PC-3 (cell line): ENCODE measurements around the gene NAT9. TPM values are rescaled to one million over a fixed set of nuclear protein-coding genes. Genes with fewer than 3 reads are reported as not detected.

Experiments used
- ATAC-seq: fragments of 200-7000 bp; cut with Tn5 transposase; 2 replicates; pipeline ENCODE4 v1.9.1; 2020; ENCODE audit warnings: mild to moderate bottlenecking, moderate library complexity
- BruUV-seq: library from RNA; stranded (reverse); fragments of 400-500 nt; replicated peaks from 2 replicates; lab custom pipeline; 2021; lab: Mats Ljungman, UMichigan
- CTCF ChIA-PET: fragments of 300-600 bp; sonication (Branson Sonifier 250); formaldehyde crosslinking; loops from one replicate; lab custom pipeline; 2022; ENCODE audit warnings: antibody characterized with exemption; lab: Charles Lee
- POLR2A ChIA-PET: fragments of 300-600 bp; sonication (Branson Sonifier 250); formaldehyde crosslinking; loops from one replicate; lab custom pipeline; 2022; ENCODE audit warnings: antibody characterized with exemption; ENCODE audit not compliant: unreplicated experiment; lab: Charles Lee
- DNase-seq: peaks from one replicate; pipeline ENCODE4 v3.0.0-alpha.2; 2015
- H2AFZ ChIP-seq: fragments of 300-600 bp; sonication (generic); 2 replicates; pipeline ENCODE4 v1.6.0; 2016; ENCODE audit warnings: antibody characterized with exemption, low read length
- H3F3A ChIP-seq: fragments of 300-600 bp; sonication (generic); one replicate; pipeline ENCODE4 v1.6.0; 2017; ENCODE audit warnings: antibody characterized with exemption, low read length, control low read depth, mild to moderate bottlenecking; ENCODE audit not compliant: unreplicated experiment
- H3K27ac ChIP-seq: fragments of 300-600 bp; sonication (generic); 2 replicates; pipeline ENCODE4 v1.5.1; 2016; ENCODE audit warnings: mild to moderate bottlenecking, low read length
- H3K27me3 ChIP-seq: fragments of 300-600 bp; sonication (generic); 2 replicates; pipeline ENCODE4 v1.6.1; 2016; ENCODE audit warnings: low read length, mixed read lengths
- H3K36me3 ChIP-seq: fragments of 300-600 bp; sonication (generic); 2 replicates; pipeline ENCODE4 v1.6.1; 2016; ENCODE audit warnings: low read depth, mixed run types, low read length, mixed read lengths
- H3K4me1 ChIP-seq: fragments of 300-600 bp; sonication (generic); 2 replicates; pipeline ENCODE4 v1.5.1; 2016; ENCODE audit warnings: low read length; ENCODE audit not compliant: insufficient read depth
- H3K4me2 ChIP-seq: fragments of 300-600 bp; sonication (generic); 2 replicates; pipeline ENCODE4 v1.6.0; 2016; ENCODE audit warnings: low read length
- H3K4me3 ChIP-seq: fragments of 300-600 bp; sonication (generic); 2 replicates; pipeline ENCODE4 v1.5.1; 2016; ENCODE audit warnings: mild to moderate bottlenecking, low read length, mixed read lengths
- H3K79me2 ChIP-seq: fragments of 300-600 bp; sonication (generic); 2 replicates; pipeline ENCODE4 v1.6.1; 2017; ENCODE audit warnings: low read length, mixed read lengths
- H3K9ac ChIP-seq: fragments of 300-600 bp; sonication (generic); 2 replicates; pipeline ENCODE4 v1.6.0; 2016; ENCODE audit warnings: mild to moderate bottlenecking, low read length
- H3K9me2 ChIP-seq: fragments of 300-600 bp; sonication (generic); replicated peaks from 2 replicates; pipeline ENCODE4 v1.6.1; 2016; ENCODE audit warnings: mixed run types, low read length, mixed read lengths
- H3K9me3 ChIP-seq: fragments of 300-600 bp; sonication (generic); 2 replicates; pipeline ENCODE4 v1.6.1; 2016; ENCODE audit warnings: low read length, mixed read lengths
- H4K20me1 ChIP-seq: fragments of 300-600 bp; sonication (generic); 2 replicates; pipeline ENCODE4 v1.6.1; 2016; ENCODE audit warnings: low read length, mixed read lengths
- EZH2 ChIP-seq: fragments of 300-600 bp; sonication (generic); IDR thresholded peaks from one replicate; pipeline ENCODE4 v1.6.1; 2017; ENCODE audit warnings: antibody characterized with exemption, mild to moderate bottlenecking, low read length; ENCODE audit not compliant: unreplicated experiment
- EZH2phosphoT487 ChIP-seq: fragments of 300-600 bp; sonication (generic); IDR thresholded peaks from 2 replicates; pipeline ENCODE4 v1.6.1; 2018; ENCODE audit warnings: mild to moderate bottlenecking, antibody characterized with exemption, low read length, borderline replicate concordance
- intact Hi-C: fragments of 100-400 bp; cut with micrococcal nuclease; formaldehyde crosslinking; loops from 2 replicates; pipeline ENCODE4 v1.9.0; 2023
- total RNA-seq: library from RNA; depleted of rRNA; stranded (reverse); fragments of >200 nt; gene quantifications from 2 replicates; pipeline ENCODE4 v1.2.3, GENCODE V29; 2014
- TF ChIP-seq, protein P1 (sequence below): fragments of 300-600 bp; sonication (generic); conservative IDR thresholded peaks from 2 replicates; pipeline ENCODE4 v1.5.1; 2017; ENCODE audit warnings: antibody characterized with exemption, low read depth, mild to moderate bottlenecking, low read length

Gene NAT9
- total RNA-seq, 1 experiment from 2014 or later, result 55.4 TPM

GRCh38 chr17:74776990-74777389 is 845 bp upstream of the NAT9 start:
- TF ChIP-seq EZH2phosphoT487, result no peak
- TF ChIP-seq EZH2, result no peak
- TF ChIP-seq, protein P1, sequence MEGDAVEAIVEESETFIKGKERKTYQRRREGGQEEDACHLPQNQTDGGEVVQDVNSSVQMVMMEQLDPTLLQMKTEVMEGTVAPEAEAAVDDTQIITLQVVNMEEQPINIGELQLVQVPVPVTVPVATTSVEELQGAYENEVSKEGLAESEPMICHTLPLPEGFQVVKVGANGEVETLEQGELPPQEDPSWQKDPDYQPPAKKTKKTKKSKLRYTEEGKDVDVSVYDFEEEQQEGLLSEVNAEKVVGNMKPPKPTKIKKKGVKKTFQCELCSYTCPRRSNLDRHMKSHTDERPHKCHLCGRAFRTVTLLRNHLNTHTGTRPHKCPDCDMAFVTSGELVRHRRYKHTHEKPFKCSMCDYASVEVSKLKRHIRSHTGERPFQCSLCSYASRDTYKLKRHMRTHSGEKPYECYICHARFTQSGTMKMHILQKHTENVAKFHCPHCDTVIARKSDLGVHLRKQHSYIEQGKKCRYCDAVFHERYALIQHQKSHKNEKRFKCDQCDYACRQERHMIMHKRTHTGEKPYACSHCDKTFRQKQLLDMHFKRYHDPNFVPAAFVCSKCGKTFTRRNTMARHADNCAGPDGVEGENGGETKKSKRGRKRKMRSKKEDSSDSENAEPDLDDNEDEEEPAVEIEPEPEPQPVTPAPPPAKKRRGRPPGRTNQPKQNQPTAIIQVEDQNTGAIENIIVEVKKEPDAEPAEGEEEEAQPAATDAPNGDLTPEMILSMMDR, result no peak
- H3K27ac ChIP-seq, result no peak overlapping the region
- POLR2A ChIA-PET, result interaction anchor here (0.5 kb wide), 1 partner anchor 35 kb away, joined by 6 read pairs; no protein-coding TSS in a partner anchor
- CTCF ChIA-PET, result interaction anchor here (0.5 to 1.2 kb wide), 3 partner anchors 32 to 1136 kb away, joined by 3 to 4 read pairs (median 3); partner anchors contain the start of gene RAB37
- H2AFZ ChIP-seq, result peak overlapping the region; percentile 69
- peaks cover 40% of the 10 kb centered on the region for H3K79me2 ChIP-seq
- no peaks in the 10 kb centered on the region for H3K27me3 ChIP-seq
- H4K20me1 ChIP-seq, result no peaks in the 10 kb centered on the region
- H3K36me3 ChIP-seq, result peaks cover 22% of the 10 kb centered on the region
- no peaks in the 10 kb centered on the region for H3K9me2 ChIP-seq
- intact Hi-C loops, result loop anchor here (2.0 kb wide), 1 partner anchor 28 kb away; the partner anchor contains the start of gene NHERF1
- ATAC-seq (peak; percentile 5), DNase-seq (no peak)
- H3F3A ChIP-seq, result no peaks in the 10 kb centered on the region
- H3K9ac ChIP-seq, result peak overlapping the region; percentile 69
- H3K9me3 ChIP-seq, result no peaks in the 10 kb centered on the region
- H3K4me1 ChIP-seq, result peaks cover 20% of the 10 kb centered on the region
- BruUV-seq, result no TSS peak
- peak overlapping the region; percentile 83 for H3K4me3 ChIP-seq
- H3K4me2 ChIP-seq, result peak overlapping the region; percentile 97

DNA sequence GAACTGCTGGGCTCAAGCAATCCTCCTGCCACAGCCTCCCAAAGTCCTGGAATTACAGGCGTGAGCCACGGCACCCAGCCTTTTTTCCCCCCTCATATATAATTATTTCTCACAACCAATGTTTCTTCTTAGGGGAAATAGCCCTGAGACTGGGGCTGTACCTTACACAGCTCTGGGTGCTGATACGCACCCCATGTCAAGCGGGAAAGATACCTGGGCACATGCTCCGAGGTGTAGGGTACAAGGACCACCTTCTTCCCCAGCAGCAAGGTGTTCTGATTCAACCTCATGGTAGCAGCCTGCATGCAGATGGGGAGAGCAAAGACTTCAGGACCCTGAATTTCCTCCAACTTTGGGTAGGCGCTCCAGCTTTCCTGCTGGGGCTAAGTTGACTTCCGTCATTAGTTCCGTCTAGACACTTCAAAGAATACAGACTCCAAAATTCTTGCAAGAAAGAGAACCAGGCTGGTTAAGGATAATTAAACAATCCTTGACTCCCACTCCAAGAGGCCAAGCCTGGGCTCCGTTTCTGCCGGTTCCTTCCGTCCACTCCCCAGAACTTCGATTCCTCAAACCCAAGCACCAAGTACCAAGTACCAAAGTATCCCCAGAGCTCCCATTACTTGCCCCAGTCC is 619 bp downstream of the NAT9 start:
- Histone ChIP-seq H3K4me1 (peaks cover 20% of the 10 kb centered on the region), H3K79me2 (peaks cover 40% of the 10 kb centered on the region), H3K27ac (peak overlapping the region; percentile 53), H3F3A (no peaks in the 10 kb centered on the region), H3K9me2 (no peaks in the 10 kb centered on the region), H3K9me3 (no peaks in the 10 kb centered on the region), H4K20me1 (no peaks in the 10 kb centered on the region), H3K36me3 (peaks cover 34% of the 10 kb centered on the region), H3K4me3 (peak overlapping the region; percentile 83), H3K9ac (peak overlapping the region; percentile 94), H3K27me3 (no peaks in the 10 kb centered on the region), H2AFZ (peak overlapping the region; percentile 83), H3K4me2 (peak overlapping the region; percentile 97)
- intact Hi-C loops, result loop anchor here (2.0 kb wide), 1 partner anchor 27 kb away; the partner anchor contains the start of gene NHERF1
- TSS peak; percentile 80 for BruUV-seq
- CTCF ChIA-PET, result interaction anchor here (1.0 to 1.2 kb wide), 2 partner anchors 31 to 39 kb away, joined by 3 read pairs; partner anchors contain the start of gene RAB37
- TF ChIP-seq, protein P1, result no peak
- no peak for TF ChIP-seq EZH2phosphoT487
- no peak for TF ChIP-seq EZH2
- DNase-seq (no peak), ATAC-seq (peak; percentile 7; the same call in 1 of the 2 replicates)
- POLR2A ChIA-PET, result no interaction called here

DNA sequence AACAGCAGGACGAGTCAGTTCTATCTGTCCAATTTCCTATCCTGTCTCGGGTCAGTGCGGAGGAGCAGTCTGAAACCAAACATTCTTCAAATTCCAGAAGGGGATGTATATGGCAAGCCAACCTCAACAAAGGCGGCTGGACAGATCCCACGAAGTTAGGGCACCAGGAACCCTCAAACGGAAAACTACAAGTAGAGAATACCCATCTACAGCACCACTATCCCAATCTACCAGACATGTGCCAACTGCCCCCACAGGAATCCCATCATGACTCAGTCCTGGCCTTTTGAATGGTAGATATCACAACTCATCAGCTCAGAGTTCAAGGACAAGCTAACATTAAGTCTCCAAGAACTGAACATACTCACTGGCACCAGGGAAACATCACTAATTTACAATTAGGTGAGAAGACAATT is 2.3 kb downstream of the NAT9 start:
- Histone ChIP-seq H3K4me1 (peaks cover 20% of the 10 kb centered on the region), H3K27me3 (no peaks in the 10 kb centered on the region), H3K27ac (no peak overlapping the region), H3K9me2 (no peaks in the 10 kb centered on the region), H3F3A (no peaks in the 10 kb centered on the region), H4K20me1 (no peaks in the 10 kb centered on the region), H2AFZ (no peak overlapping the region), H3K79me2 (peaks cover 40% of the 10 kb centered on the region), H3K36me3 (peaks cover 35% of the 10 kb centered on the region), H3K9me3 (no peaks in the 10 kb centered on the region), H3K4me2 (no peak overlapping the region), H3K9ac (no peak overlapping the region), H3K4me3 (no peak overlapping the region)
- CTCF ChIA-PET, result no interaction called here
- no peak for TF ChIP-seq EZH2
- BruUV-seq, result no TSS peak
- no peak for ATAC-seq
- no peak for DNase-seq
- POLR2A ChIA-PET, result no interaction called here
- intact Hi-C loops, result no loop called here
